GM19035 (cell line): ENCODE data around the gene GRIP1.

Experiments used
- ATAC-seq: cut with Tn5 transposase; IDR thresholded peaks from one replicate; pipeline ENCODE4 v1.9.1; 2021; ENCODE audit not compliant: unreplicated experiment

GRIP1 gene

GRCh38 chr12:66692986-66693385 is 14.1 kb upstream of the GRIP1 start:
- ATAC-seq, result no peak

DNA sequence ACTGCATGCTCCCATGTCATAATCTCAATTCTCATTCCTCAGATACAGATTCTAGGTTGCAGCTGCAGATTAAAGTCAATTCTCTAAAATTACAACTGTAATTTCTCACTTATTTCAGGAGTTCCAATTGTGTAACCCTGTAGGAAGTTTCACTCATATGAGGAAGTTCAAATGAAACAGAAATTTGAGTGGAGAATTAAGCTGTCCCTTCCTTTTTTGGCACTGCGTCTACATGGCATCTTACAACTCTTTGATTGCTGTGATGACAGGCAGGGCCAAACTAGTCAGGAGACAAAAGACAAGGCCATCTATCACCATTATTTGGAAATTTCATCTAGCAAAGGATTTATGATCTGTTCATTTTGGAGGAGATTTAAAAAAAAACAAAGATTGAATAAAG is 13.3 kb upstream of the GRIP1 start:
- no peak for ATAC-seq

- ATAC-seq, result peak; percentile 80
These were observed 10.1 kb upstream of the GRIP1 start for GRCh38 chr12:66688846-66689439.

GRCh38 chr12:66684222-66684621 is 5.3 kb upstream of the GRIP1 start:
- no peak for ATAC-seq

- ATAC-seq, result no peak
These were observed 4.9 kb upstream of the GRIP1 start for GRCh38 chr12:66683822-66684221.

GRCh38 chr12:66683073-66683472 is 4.2 kb upstream of the GRIP1 start:
- ATAC-seq, result no peak

DNA sequence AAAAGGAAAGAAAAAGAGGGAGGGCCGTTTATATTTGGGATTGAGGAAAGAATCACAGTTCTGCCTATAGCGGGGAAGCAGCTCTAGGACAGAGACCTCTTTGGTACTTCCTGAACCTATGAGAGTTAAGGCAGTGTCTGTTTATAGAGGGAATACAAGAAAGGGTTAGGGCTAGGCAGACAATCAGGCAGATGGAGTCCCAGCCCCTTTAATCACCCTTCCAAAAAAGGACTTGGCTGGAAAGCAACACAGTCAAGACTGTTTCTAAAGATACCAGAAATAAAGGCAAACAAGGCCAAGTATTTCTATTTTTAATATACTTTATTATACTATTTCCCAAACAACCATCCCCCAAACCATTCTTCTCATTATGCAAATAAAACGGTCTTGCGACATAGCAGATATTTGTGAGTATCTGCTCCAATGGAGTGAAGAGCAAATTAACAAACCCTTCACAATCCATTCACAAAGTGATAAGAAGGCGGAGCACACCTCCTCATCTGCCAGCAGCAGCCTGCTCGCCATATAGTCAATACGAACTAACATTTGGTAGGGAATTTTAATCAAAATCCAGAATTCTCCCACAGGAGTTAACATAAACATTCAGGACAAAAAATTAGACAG is 697 bp upstream of the GRIP1 start:
- no peak for ATAC-seq

DNA sequence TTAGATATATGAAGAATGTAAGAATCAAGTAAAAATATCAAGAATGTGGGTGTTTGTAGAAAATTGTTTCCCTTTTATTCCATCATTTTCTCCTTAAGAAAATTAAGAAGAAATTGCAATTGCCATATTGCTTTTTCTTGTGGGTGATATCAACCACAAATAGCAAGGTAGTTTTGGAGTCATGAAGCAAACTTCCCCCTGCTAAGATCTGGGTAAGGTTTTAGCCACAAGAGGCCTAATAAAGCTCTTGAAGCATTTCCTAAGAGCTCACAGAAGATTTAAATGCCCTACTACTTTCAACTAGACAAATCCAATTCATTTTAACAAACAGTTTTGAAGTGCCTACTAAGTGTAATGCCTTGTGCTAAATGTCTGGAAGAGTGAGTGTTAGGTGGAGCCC is 2.6 kb downstream of the GRIP1 start:
- ATAC-seq, result no peak

GRCh38 chr12:66674495-66675122 is 4.3 kb downstream of the GRIP1 start:
- no peak for ATAC-seq

DNA sequence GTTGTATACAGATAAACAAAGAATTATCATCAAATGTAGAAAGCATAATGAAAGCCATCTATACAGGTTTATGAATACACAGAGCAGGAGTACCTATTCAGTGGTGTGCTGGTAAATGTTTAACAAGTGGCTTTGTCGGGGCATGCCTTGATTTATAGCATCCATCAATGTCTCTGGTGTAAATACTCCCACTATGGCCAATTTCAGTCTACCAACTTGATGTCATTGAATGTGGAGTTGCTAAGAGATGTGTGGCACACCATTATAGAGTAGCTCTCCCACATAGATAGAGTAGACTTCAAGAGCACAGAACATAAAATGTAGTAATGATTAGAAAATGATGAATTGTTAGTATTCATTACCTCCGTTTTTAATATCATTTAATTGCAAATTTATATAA is 9.3 kb downstream of the GRIP1 start:
- no peak for ATAC-seq

DNA sequence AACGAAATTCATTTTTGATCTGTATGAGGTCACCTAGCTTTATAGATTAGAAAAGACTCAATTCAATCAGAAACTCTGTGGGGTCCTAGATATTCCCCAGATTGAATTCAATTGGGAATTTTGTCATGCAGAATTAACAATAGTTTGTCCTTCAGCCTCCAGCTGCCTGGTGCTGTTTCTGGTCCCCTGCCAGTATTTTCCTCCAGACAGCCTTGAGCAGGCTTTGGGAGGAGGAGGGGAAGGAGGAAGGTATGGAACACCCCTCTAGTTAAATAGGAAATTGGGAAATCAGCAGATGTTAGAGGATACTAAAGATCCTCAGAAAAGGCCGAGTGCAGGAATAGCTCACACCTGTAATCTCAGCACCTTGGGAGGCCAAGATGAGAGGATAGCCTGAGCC is 10.6 kb downstream of the GRIP1 start:
- no peak for ATAC-seq

- ATAC-seq, result no peak
These were observed 11.0 kb downstream of the GRIP1 start for GRCh38 chr12:66667906-66668305.

- ATAC-seq, result no peak
These were observed 12.4 kb downstream of the GRIP1 start for GRCh38 chr12:66666481-66666880.

DNA sequence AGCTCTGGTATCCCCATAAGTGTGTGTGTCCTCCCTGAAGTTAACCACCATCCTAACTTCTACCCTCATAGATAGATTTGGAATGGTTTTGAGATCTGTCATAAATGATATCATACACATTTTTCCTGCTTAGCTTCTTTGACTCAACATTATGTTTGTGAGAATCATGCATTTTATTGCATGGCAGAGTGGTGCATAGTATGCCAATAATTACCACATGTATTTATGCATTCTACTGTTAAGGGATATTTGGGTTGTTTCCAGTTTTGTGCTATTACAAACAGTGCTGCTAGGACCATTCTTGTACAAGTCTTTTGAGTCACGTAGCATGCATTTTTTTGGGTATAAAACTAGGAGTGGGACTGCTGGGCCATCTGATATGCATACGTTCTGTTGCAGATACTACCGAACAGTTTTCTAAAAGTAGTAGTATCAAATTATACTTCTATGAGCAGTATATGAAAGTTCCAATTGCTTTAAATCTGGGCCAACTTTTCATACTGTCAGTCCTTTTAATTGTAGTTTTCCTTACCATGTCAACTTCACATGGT is 13.4 kb downstream of the GRIP1 start:
- ATAC-seq, result no peak

GRCh38 chr12:66664076-66664475 is 14.8 kb downstream of the GRIP1 start:
- no peak for ATAC-seq

DNA sequence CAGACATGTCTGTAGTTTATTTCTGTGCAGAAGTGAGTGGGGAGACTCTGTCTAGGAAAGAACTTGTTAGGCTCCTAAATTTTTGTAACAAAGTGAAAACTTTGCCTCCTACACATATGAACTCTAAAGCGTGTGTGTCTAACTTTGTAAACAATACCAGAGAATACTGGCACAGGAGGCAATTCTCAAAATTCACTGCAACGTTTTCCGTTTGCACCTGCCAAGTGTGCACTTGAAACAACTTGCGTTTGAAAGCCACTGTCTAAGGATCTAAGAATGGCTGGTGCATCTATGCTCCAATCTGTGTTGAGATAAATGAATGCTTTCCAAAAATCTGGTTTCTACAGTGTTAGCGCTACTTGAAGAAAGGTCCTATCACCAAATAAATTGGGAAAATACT is 15.3 kb downstream of the GRIP1 start:
- ATAC-seq, result no peak

- no peak for ATAC-seq
These were observed 16.1 kb downstream of the GRIP1 start for GRCh38 chr12:66662729-66663128.

- ATAC-seq, result no peak
These were observed 16.7 kb downstream of the GRIP1 start for GRCh38 chr12:66662179-66662578.

DNA sequence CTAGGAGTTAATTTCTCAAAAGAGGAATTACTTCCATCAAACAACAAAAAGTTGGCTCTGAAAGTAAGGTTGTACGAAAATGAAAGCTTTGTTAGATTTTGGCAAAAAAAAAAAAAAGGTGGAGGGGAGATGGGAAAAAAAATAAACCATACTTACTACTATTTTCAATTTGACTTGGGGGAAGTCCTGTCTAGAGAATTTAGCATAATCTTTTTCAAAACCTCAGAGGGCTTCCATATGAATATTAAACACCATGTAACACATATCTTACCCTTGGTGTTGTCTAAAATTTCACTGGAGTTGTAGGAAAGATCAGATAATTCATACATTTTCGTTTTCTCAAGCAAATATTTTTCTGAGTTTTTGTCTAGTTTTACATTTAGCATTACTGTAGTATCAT is 17.5 kb downstream of the GRIP1 start:
- no peak for ATAC-seq

GRCh38 chr12:66653796-66654195 is 25.1 kb downstream of the GRIP1 start:
- ATAC-seq, result no peak

DNA sequence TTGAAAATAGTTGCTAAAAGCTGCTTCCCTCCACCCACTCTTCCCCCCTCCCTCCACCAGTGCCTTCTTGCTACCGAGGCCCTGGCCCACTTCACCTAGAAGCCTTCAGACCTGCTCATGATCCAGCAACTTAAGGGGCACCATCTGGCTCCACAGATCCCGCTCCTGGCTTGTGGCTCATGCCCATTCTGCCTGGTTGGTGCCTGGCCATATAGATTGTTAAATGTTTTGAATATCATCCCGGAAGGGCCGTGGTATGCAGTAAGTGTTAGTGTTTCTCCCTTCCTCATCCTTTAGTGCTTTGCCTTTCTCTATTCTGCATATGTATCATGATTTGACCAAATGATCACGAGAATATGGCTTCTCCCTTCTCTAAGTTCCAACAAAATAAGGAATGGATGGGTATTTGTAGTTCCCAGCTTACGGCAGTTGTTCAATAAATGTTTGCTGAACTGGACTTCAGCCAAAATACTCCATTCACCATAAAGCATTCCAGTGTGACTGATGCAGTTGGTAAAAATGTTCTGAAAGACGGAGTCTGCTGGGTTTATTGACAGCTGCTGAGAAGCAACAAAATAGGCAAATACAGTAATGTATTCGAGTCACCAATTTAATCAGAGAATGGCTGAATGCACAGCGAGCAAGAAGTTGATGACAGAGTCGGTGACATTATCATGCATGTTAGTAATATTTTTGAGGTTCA is 30.7 kb downstream of the GRIP1 start:
- no peak for ATAC-seq
